ENCODE results near the gene RNF207. TPM values are rescaled to one million over a fixed set of nuclear protein-coding genes. Genes with fewer than 3 reads are reported as not detected.

RNF207 gene
- polyA plus RNA-seq, 3 donors, result 0.10 to 7.7 TPM; not detected in 1

DNA sequence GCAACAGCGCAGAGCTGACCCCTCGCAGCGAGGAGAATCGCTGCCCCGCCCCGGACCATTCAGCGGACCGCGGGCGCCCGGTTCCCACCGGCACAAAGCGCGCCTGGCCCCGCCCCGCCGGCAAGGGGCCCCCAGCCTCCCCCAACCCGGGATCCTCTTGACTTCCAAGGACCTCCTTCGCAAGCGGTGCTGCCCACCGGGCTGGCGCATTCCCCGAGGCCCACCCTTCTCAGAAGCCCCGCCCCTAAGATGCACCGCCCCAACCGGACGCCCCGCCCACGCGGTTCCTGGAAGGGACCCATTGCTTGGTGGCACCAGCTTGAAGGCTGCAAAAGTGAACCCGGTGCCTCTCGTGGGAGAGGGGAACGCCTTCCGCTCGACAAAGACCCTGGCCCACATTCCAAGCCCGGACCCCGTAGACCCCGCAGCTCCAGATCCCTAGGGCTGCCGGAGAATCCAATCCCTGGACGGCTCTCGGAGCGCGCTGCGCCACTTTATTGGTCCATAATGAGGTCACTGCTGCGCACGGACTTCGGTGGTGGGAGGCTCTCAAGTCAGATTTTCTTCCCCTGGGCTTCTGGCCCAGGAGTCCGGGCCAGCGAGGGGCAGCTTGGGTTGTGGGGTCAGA, 40.1 kb downstream of the RNF207 start:
- H3K4me3 ChIP-seq (replicated peaks in 1 of 3; ENCODE audit: low read depth in 2 of 3, low read length in 3 of 3), result no peak overlapping the region
- H4K20me1 ChIP-seq (ENCODE audit: insufficient read depth, low read length), result peaks cover 9% of the 10 kb centered on the region
- TF ChIP-seq CTCF (IDR thresholded peaks at IDR 0.05), result no peak
- no peak overlapping the region for H3K27ac ChIP-seq (ENCODE audit: low read depth in 1 of 2, low read length in 2 of 2)
- peak overlapping the region in 1 of 7 donors; percentile 8 for H3K27ac Mint-ChIP-seq
- peaks cover 72 to 90% (median 81%) of the 10 kb centered on the region in 3 donors for H3K27me3 Mint-ChIP-seq (ENCODE audit: low read depth in 3 of 3)
- H3K27me3 ChIP-seq (ENCODE audit: control insufficient read depth in 2 of 2, insufficient read depth in 2 of 2, low read length in 2 of 2), result peaks cover 23 to 83% of the 10 kb centered on the region in 2 donors
- intact Hi-C loops (cut with micrococcal nuclease), result loop anchor here (2.0 to 10.0 kb wide), 8 partner anchors 96 to 231 kb away; no protein-coding TSS in a partner anchor
- peaks cover 0 to 14% (median 4%) of the 10 kb centered on the region in 7 donors for H3K9me3 Mint-ChIP-seq
- H3K4me1 Mint-ChIP-seq, result peaks cover 10% of the 10 kb centered on the region
- peaks cover 0 to 20% of the 10 kb centered on the region in 2 donors for H3K9me3 ChIP-seq (replicated peaks in 1 of 2; ENCODE audit: control insufficient read depth in 1 of 2, insufficient read depth in 1 of 2, low read length in 2 of 2)
- H3K4me3 Mint-ChIP-seq, result peak overlapping the region in 1 of 2 donors; percentile 86
- H3K4me2 ChIP-seq (replicated peaks; ENCODE audit: extremely low read depth, low read length, poor library complexity, severe bottlenecking), result peak overlapping the region; percentile 26
- H3K4me1 ChIP-seq (ENCODE audit: control insufficient read depth in 1 of 2, insufficient read depth in 2 of 2, low read length in 2 of 2), result peaks cover 0 to 21% of the 10 kb centered on the region in 2 donors
- no peak for DNase-seq
- no peaks in the 10 kb centered on the region for H3K79me2 ChIP-seq (ENCODE audit: insufficient read depth, low read length)
- no peaks in the 10 kb centered on the region for H3K36me3 ChIP-seq (replicated peaks in 1 of 2; ENCODE audit: control insufficient read depth in 1 of 2, insufficient read depth in 2 of 2, low read length in 2 of 2)
- H2AFZ ChIP-seq (ENCODE audit: insufficient read depth, low read depth, low read length, poor library complexity, severe bottlenecking), result no peak overlapping the region
- no peak overlapping the region for H3K9ac ChIP-seq (ENCODE audit: insufficient read depth, low read length, poor library complexity, severe bottlenecking)
- peaks cover 0 to 7% of the 10 kb centered on the region in 2 donors for H3K36me3 Mint-ChIP-seq
- WGBS (ENCODE audit: insufficient coverage), result 4% methylated on average over 43 of the region's 49 CpGs

- Mint-ChIP-seq H3K36me3 (peaks cover 0 to 2% of the 10 kb centered on the region in 2 donors), H3K27ac (peak overlapping the region in 1 of 7 donors; percentile 8), H3K27me3 (ENCODE audit: low read depth in 3 of 3) (peaks cover 72 to 90% (median 73%) of the 10 kb centered on the region in 3 donors), H3K9me3 (peaks cover 0 to 9% (median 2%) of the 10 kb centered on the region in 7 donors), H3K4me1 (peaks cover 4% of the 10 kb centered on the region), H3K4me3 (peak overlapping the region in 1 of 2 donors; percentile 86)
- WGBS (ENCODE audit: insufficient coverage), result 6% methylated on average over 14 of the region's 30 CpGs
- H4K20me1 ChIP-seq (ENCODE audit: insufficient read depth, low read length), result peaks cover 9% of the 10 kb centered on the region
- no peak overlapping the region for H3K4me3 ChIP-seq (replicated peaks in 1 of 3; ENCODE audit: low read depth in 2 of 3, low read length in 3 of 3)
- peaks cover 0 to 20% of the 10 kb centered on the region in 2 donors for H3K4me1 ChIP-seq (ENCODE audit: control insufficient read depth in 1 of 2, insufficient read depth in 2 of 2, low read length in 2 of 2)
- DNase-seq, result peak; percentile 65 to 75 (median 65)
- no peaks in the 10 kb centered on the region for H3K79me2 ChIP-seq (ENCODE audit: insufficient read depth, low read length)
- H3K27ac ChIP-seq (ENCODE audit: low read depth in 1 of 2, low read length in 2 of 2), result no peak overlapping the region
- H3K36me3 ChIP-seq (replicated peaks in 1 of 2; ENCODE audit: control insufficient read depth in 1 of 2, insufficient read depth in 2 of 2, low read length in 2 of 2), result no peaks in the 10 kb centered on the region
- H3K9ac ChIP-seq (ENCODE audit: insufficient read depth, low read length, poor library complexity, severe bottlenecking), result no peak overlapping the region
- H3K27me3 ChIP-seq (ENCODE audit: control insufficient read depth in 2 of 2, insufficient read depth in 2 of 2, low read length in 2 of 2), result peaks cover 15 to 79% of the 10 kb centered on the region in 2 donors
- no peak overlapping the region for H3K4me2 ChIP-seq (replicated peaks; ENCODE audit: extremely low read depth, low read length, poor library complexity, severe bottlenecking)
- TF ChIP-seq CTCF (IDR thresholded peaks at IDR 0.05), result peak; percentile 93
- intact Hi-C loops (cut with micrococcal nuclease), result loop anchor here (2.0 to 10.0 kb wide), 7 partner anchors 96 to 231 kb away; no protein-coding TSS in a partner anchor
- H3K9me3 ChIP-seq (replicated peaks in 1 of 2; ENCODE audit: control insufficient read depth in 1 of 2, insufficient read depth in 1 of 2, low read length in 2 of 2), result peaks cover 0 to 13% of the 10 kb centered on the region in 2 donors
- H2AFZ ChIP-seq (ENCODE audit: insufficient read depth, low read depth, low read length, poor library complexity, severe bottlenecking), result no peak overlapping the region
These were observed 40.9 kb downstream of the RNF207 start for GRCh38 chr1:6246497-6247467.
